K562 (cell line): ENCODE measurements around the gene DLGAP1. TPM values are rescaled to one million over a fixed set of nuclear protein-coding genes. Genes with fewer than 3 reads are reported as not detected.

ENCODE experiments used
- ATAC-seq: fragments of 200-7000 bp; cut with Tn5 transposase; 3 replicates; pipeline ENCODE4 v1.9.1; 2020; ENCODE audit warnings: moderate library complexity
- BruUV-seq: library from RNA; stranded (reverse); fragments of 400-500 nt; replicated peaks from 2 replicates; lab custom pipeline; 2021; lab: Mats Ljungman, UMichigan
- CTCF ChIA-PET: fragments of 300-600 bp; formaldehyde crosslinking; extraction: SDS; loops from one replicate; lab custom pipeline; 2021; ENCODE audit warnings: low intra/inter-chr PET ratio; lab: Yijun Ruan, JAX
- POLR2A ChIA-PET: fragments of 300-600, 350-650 bp; sonication (Branson Sonifier 250); formaldehyde crosslinking; extraction: SDS; loops from one replicate; lab custom pipeline; 2021; ENCODE audit warnings: antibody characterized with exemption, inconsistent platforms; lab: Yijun Ruan, JAX
- DNase-seq, 4 experiments: peaks; one replicate each; pipeline versions ENCODE4 v3.0.0 to v3.0.0-alpha.2; 2011 to 2018; ENCODE audit warnings: low spot score in 3 of 4, mixed read lengths in 3 of 4; ENCODE audit errors: extremely low read depth in 1 of 4
- FAIRE-seq: peaks from 2 replicates; lab custom pipeline; 2011; peaks lifted over from hg19 to GRCh38; lab: Jason Lieb, UNC
- H2AFZ ChIP-seq: 2 replicates; pipeline ENCODE4 v1.6.0; 2011; ENCODE audit warnings: low read depth, low read length, control low read depth, inconsistent platforms
- H3K27ac ChIP-seq: fragments of 200-600 bp; 3 replicates; pipeline ENCODE4 v1.8.0; 2011; ENCODE audit warnings: low read depth, mild to moderate bottlenecking, control low read depth, inconsistent platforms, low read length, moderate library complexity, mixed read lengths; ENCODE audit errors: extremely low read depth
- H3K27me3 ChIP-seq, 2 experiments: fragments of 300-600 bp in 1 of 2; 2 replicates in 1 of 2; 3 replicates in 1 of 2; pipeline versions ENCODE4 v1.6.0 to v1.8.0; 2011; ENCODE audit warnings: inconsistent platforms in 2 of 2, low read length in 2 of 2, mild to moderate bottlenecking in 1 of 2, mixed read lengths in 1 of 2, moderate library complexity in 1 of 2; ENCODE audit not compliant: control insufficient read depth in 2 of 2, insufficient read depth in 2 of 2
- H3K36me3 ChIP-seq: fragments of 300-600 bp; 3 replicates; pipeline ENCODE4 v1.8.0; 2011; ENCODE audit warnings: mild to moderate bottlenecking, low read length, inconsistent platforms; ENCODE audit not compliant: control insufficient read depth, insufficient read depth
- H3K4me1 ChIP-seq, 2 experiments: fragments of 200-600 bp in 1 of 2; replicated peaks in 1 of 2; 2 replicates in 1 of 2; 3 replicates in 1 of 2; pipeline versions ENCODE4 v1.5.1 to v1.8.0; 2011; ENCODE audit warnings: inconsistent platforms in 2 of 2, low read length in 2 of 2, mild to moderate bottlenecking in 1 of 2, mixed read lengths in 1 of 2, moderate library complexity in 1 of 2; ENCODE audit not compliant: control insufficient read depth in 2 of 2, insufficient read depth in 2 of 2
- H3K4me2 ChIP-seq: 2 replicates; pipeline ENCODE4 v1.6.1; 2011; ENCODE audit warnings: low read length, control low read depth, inconsistent platforms, mixed read lengths; ENCODE audit not compliant: insufficient read depth
- H3K4me3 ChIP-seq: fragments of 200-600 bp; sonication (generic), shearing (Covaris generic); 2 replicates; pipeline ENCODE4 v1.5.1; 2016; ENCODE audit warnings: control low read depth, inconsistent platforms
- H3K79me2 ChIP-seq: fragments of 200-600 bp; 3 replicates; pipeline ENCODE4 v1.8.0; 2011; ENCODE audit warnings: low read length, inconsistent platforms; ENCODE audit not compliant: control insufficient read depth, insufficient read depth
- H3K9ac ChIP-seq, 2 experiments: 2 replicates each; pipeline versions ENCODE4 v1.6.0 to v1.6.1; 2011; ENCODE audit warnings: low read depth in 2 of 2, low read length in 2 of 2, control low read depth in 1 of 2, inconsistent platforms in 1 of 2, mild to moderate bottlenecking in 1 of 2, mixed read lengths in 1 of 2; ENCODE audit not compliant: insufficient read depth in 1 of 2
- H3K9me1 ChIP-seq: one replicate; pipeline ENCODE4 v1.6.0; 2011; ENCODE audit warnings: inconsistent platforms, mild to moderate bottlenecking, low read length, moderate library complexity; ENCODE audit not compliant: control insufficient read depth, insufficient read depth
- H3K9me3 ChIP-seq: replicated peaks from 2 replicates; pipeline ENCODE4 v1.5.1; 2011; ENCODE audit warnings: low read depth, low read length, inconsistent platforms; ENCODE audit not compliant: control insufficient read depth, insufficient read depth
- H4K20me1 ChIP-seq: replicated peaks from 2 replicates; pipeline ENCODE4 v1.6.1; 2011; ENCODE audit warnings: low read length, inconsistent platforms, mixed read lengths; ENCODE audit not compliant: control insufficient read depth, insufficient read depth
- GABPB1 ChIP-seq: sonication (generic); formaldehyde crosslinking; IDR thresholded peaks from 2 replicates; pipeline ENCODE4 v1.8.0; 2022; ENCODE audit warnings: mild to moderate bottlenecking, missing genetic modification reagents
- MAFK ChIP-seq: IDR thresholded peaks from 2 replicates; pipeline ENCODE4 v1.6.1; 2011; ENCODE audit warnings: low read length, improper control_type of control experiment
- MXI1 ChIP-seq: IDR thresholded peaks from 2 replicates; pipeline ENCODE4 v1.6.1; 2011; ENCODE audit warnings: low read depth, mild to moderate bottlenecking, improper control_type of control experiment, low read length
- NR3C1 ChIP-seq: sonication (generic); formaldehyde crosslinking; IDR thresholded peaks from 2 replicates; pipeline ENCODE4 v1.8.1; 2022; ENCODE audit warnings: missing genetic modification reagents
- RBM39 ChIP-seq: fragments of 200-400 bp; formaldehyde crosslinking; optimal IDR thresholded peaks from 2 replicates; pipeline ENCODE3; 2018; ENCODE audit warnings: low read depth, low read length
- SAFB ChIP-seq: fragments of 200-400 bp; formaldehyde crosslinking; IDR thresholded peaks from 2 replicates; pipeline ENCODE4 v1.6.1; 2017; ENCODE audit warnings: low read depth, low read length, borderline replicate concordance
- SNRNP70 ChIP-seq: fragments of 200-400 bp; formaldehyde crosslinking; optimal IDR thresholded peaks from 2 replicates; pipeline ENCODE3; 2017; ENCODE audit warnings: low read depth, low read length
- STAT5A ChIP-seq: IDR thresholded peaks from 2 replicates; pipeline ENCODE4 v1.6.1; 2012; ENCODE audit warnings: low read length, inconsistent platforms, borderline replicate concordance
- ZNF316 ChIP-seq: fragments of 450-650 bp; IDR thresholded peaks from 2 replicates; pipeline ENCODE4 v1.6.1; 2016
- WGBS: fragments of 100-300 bp; shearing (Covaris generic); methylation state at CpG from one replicate; pipeline ENCODE4 v1.1.6; 2016; ENCODE audit warnings: low coverage, mixed read lengths; ENCODE audit not compliant: insufficient coverage; ENCODE audit errors: missing lambda C conversion rate; 5-methylcytosine and 5-hydroxymethylcytosine counted together
- in situ Hi-C: fragments of 300-500 bp; cut with MboI; formaldehyde crosslinking; loops from 4 replicates; pipeline ENCODE4 v1.15.0; 2018; ENCODE audit warnings: inconsistent platforms, mixed read lengths
- intact Hi-C: fragments of 100-400 bp; cut with micrococcal nuclease; formaldehyde crosslinking; loops from 2 replicates; pipeline ENCODE4 v1.14.2; 2022
- polyA plus RNA-seq, 8 experiments: library from polyadenylated mRNA; depleted of rRNA in 4 of 8; stranded (reverse) in 5 of 8; unstranded in 3 of 8; fragments of >200 nt; fragmentation: Nextera tagmentation in 2 of 8; fragmentation: Illumina TruSeq in 1 of 8; extraction: Ambion mirVana in 2 of 8; extraction: Trizol in 1 of 8; gene quantifications; 2 replicates each; pipeline versions ENCODE4 v1.2.1 to v1.2.3, GENCODE V29; 2011 to 2014; ENCODE audit warnings: inconsistent platforms in 1 of 8, missing spikeins in 1 of 8
- total RNA-seq, 7 experiments: library from RNA; depleted of rRNA in 6 of 7; stranded (reverse); fragments of >200 nt in 6 of 7; fragmentation: Illumina TruSeq in 2 of 7; extraction: Trizol in 2 of 7; gene quantifications; 2 replicates each; pipeline versions ENCODE4 v1.2.1 to v1.2.3, GENCODE V29; 2011 to 2021; ENCODE audit warnings: low replicate concordance in 1 of 7
- TF ChIP-seq, protein P1 (sequence below): fragments of 450-650 bp; formaldehyde crosslinking; IDR thresholded peaks from 2 replicates; pipeline ENCODE4 v1.4.0; 2022; ENCODE audit warnings: missing genetic modification characterization
- TF ChIP-seq, protein P2 (sequence below): fragments of 150-350 bp; IDR thresholded peaks from 2 replicates; pipeline ENCODE4 v1.6.1; 2014; ENCODE audit warnings: low read depth, mild to moderate bottlenecking, low read length, borderline replicate concordance
- TF ChIP-seq, protein P3 (sequence below): sonication (generic); formaldehyde crosslinking; IDR thresholded peaks from 2 replicates; pipeline ENCODE4 v1.8.1; 2023; ENCODE audit warnings: mild to moderate bottlenecking, missing genetic modification reagents
- TF ChIP-seq, protein P4 (sequence below), 2 experiments: fragments of 450-650 bp; IDR thresholded peaks; 2 replicates each; pipeline ENCODE4 v1.6.1; 2016

Gene DLGAP1
- total and polyA plus RNA-seq, 9 of the 15 experiments (the other 6 are each of a cell fraction or from before 2014, with no cell fraction given) = 0.04 to 0.22 (median 0.08) TPM

DNA sequence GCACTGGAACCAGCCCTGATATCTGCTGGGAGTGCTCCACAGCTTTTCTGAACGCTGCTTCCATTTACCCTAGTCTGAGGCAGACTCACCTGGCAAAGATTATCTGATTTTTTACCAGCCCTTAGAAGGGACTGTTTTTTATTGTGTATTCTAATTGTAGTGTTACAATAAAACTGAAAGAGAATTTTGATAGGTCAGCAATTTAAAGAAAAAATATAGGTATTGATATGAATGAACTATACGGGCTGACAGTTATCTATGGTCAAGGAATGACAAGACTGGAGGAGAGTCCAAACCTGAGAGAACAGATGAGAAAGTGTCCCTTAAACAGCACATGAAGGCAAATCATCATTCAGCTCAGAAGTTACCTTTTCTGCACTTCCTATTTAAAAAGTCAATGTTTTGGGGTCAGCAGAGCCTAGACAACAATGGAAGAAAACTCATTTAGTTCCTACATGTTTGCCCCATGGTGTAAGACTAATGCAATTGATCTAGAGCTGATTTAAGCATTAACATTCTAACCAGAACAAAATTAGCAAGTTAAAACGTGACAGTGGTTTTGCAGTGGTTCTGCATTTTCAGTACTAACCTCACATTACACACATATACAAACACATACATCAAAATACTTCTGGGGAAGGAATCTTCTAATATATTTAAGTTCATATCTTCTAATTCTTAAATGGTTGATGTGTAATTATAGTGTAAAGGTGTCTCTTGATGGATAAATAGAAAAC lies 504.3 kb downstream of the DLGAP1 start:
- 1% methylated on average over 3 of the region's 3 CpGs for WGBS
- no TSS peak for BruUV-seq
- CTCF ChIA-PET = no interaction called here
- no peak overlapping the region for H3K27ac ChIP-seq
- intact Hi-C loops (no loop called here), in situ Hi-C loops (no loop called here)
- no peaks in the 10 kb centered on the region for H3K9me3 ChIP-seq
- H3K36me3 ChIP-seq = no peaks in the 10 kb centered on the region
- H3K4me2 ChIP-seq = no peak overlapping the region
- H3K9ac ChIP-seq = no peak overlapping the region
- H3K4me3 ChIP-seq = no peak overlapping the region
- ATAC-seq = no peak
- H3K27me3 ChIP-seq = no peaks in the 10 kb centered on the region
- no peaks in the 10 kb centered on the region for H3K4me1 ChIP-seq
- no peak for DNase-seq
- no peaks in the 10 kb centered on the region for H3K79me2 ChIP-seq
- POLR2A ChIA-PET = interaction anchor here (0.9 to 1.4 kb wide), 2 partner anchors 8 to 16 kb away, joined by 3 read pairs; no protein-coding TSS in a partner anchor
- no peak overlapping the region for H2AFZ ChIP-seq
- no peaks in the 10 kb centered on the region for H4K20me1 ChIP-seq
- no peak for FAIRE-seq
- no peaks in the 10 kb centered on the region for H3K9me1 ChIP-seq
- TF ChIP-seq, protein P1, sequence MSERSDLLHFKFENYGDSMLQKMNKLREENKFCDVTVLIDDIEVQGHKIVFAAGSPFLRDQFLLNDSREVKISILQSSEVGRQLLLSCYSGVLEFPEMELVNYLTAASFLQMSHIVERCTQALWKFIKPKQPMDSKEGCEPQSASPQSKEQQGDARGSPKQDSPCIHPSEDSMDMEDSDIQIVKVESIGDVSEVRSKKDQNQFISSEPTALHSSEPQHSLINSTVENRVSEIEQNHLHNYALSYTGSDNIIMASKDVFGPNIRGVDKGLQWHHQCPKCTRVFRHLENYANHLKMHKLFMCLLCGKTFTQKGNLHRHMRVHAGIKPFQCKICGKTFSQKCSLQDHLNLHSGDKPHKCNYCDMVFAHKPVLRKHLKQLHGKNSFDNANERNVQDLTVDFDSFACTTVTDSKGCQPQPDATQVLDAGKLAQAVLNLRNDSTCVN (CRISPR knock-in tag) = no peak
- TF ChIP-seq ZNF316 (peak; percentile 87), SNRNP70 (no peak), MXI1 (no peak), MAFK (peak; percentile 58; the same call in 1 of the 2 replicates), NR3C1 (CRISPR knock-in tag) (no peak), GABPB1 (no peak), STAT5A (no peak), SAFB (no peak), RBM39 (no peak)
- TF ChIP-seq, protein P2, sequence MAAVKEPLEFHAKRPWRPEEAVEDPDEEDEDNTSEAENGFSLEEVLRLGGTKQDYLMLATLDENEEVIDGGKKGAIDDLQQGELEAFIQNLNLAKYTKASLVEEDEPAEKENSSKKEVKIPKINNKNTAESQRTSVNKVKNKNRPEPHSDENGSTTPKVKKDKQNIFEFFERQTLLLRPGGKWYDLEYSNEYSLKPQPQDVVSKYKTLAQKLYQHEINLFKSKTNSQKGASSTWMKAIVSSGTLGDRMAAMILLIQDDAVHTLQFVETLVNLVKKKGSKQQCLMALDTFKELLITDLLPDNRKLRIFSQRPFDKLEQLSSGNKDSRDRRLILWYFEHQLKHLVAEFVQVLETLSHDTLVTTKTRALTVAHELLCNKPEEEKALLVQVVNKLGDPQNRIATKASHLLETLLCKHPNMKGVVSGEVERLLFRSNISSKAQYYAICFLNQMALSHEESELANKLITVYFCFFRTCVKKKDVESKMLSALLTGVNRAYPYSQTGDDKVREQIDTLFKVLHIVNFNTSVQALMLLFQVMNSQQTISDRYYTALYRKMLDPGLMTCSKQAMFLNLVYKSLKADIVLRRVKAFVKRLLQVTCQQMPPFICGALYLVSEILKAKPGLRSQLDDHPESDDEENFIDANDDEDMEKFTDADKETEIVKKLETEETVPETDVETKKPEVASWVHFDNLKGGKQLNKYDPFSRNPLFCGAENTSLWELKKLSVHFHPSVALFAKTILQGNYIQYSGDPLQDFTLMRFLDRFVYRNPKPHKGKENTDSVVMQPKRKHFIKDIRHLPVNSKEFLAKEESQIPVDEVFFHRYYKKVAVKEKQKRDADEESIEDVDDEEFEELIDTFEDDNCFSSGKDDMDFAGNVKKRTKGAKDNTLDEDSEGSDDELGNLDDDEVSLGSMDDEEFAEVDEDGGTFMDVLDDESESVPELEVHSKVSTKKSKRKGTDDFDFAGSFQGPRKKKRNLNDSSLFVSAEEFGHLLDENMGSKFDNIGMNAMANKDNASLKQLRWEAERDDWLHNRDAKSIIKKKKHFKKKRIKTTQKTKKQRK = no peak
- TF ChIP-seq, protein P3, sequence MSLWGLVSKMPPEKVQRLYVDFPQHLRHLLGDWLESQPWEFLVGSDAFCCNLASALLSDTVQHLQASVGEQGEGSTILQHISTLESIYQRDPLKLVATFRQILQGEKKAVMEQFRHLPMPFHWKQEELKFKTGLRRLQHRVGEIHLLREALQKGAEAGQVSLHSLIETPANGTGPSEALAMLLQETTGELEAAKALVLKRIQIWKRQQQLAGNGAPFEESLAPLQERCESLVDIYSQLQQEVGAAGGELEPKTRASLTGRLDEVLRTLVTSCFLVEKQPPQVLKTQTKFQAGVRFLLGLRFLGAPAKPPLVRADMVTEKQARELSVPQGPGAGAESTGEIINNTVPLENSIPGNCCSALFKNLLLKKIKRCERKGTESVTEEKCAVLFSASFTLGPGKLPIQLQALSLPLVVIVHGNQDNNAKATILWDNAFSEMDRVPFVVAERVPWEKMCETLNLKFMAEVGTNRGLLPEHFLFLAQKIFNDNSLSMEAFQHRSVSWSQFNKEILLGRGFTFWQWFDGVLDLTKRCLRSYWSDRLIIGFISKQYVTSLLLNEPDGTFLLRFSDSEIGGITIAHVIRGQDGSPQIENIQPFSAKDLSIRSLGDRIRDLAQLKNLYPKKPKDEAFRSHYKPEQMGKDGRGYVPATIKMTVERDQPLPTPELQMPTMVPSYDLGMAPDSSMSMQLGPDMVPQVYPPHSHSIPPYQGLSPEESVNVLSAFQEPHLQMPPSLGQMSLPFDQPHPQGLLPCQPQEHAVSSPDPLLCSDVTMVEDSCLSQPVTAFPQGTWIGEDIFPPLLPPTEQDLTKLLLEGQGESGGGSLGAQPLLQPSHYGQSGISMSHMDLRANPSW (CRISPR knock-in tag) = no peak
- TF ChIP-seq, protein P4, sequence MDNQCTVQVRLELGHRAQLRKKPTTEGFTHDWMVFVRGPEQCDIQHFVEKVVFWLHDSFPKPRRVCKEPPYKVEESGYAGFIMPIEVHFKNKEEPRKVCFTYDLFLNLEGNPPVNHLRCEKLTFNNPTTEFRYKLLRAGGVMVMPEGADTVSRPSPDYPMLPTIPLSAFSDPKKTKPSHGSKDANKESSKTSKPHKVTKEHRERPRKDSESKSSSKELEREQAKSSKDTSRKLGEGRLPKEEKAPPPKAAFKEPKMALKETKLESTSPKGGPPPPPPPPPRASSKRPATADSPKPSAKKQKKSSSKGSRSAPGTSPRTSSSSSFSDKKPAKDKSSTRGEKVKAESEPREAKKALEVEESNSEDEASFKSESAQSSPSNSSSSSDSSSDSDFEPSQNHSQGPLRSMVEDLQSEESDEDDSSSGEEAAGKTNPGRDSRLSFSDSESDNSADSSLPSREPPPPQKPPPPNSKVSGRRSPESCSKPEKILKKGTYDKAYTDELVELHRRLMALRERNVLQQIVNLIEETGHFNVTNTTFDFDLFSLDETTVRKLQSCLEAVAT (IDR thresholded peaks at IDR 0.05) = no peak
